HEK293 (cell line): ENCODE measurements around the gene COX10.
A peak's percentile ranks its signal among the peaks of the same experiment; 100 is the strongest.

Source experiments
- CTCF ChIA-PET: fragments of 350-600 bp; formaldehyde crosslinking; extraction: SDS; loops from one replicate; lab custom pipeline; 2021; ENCODE audit warnings: antibody characterized with exemption; lab: Yijun Ruan, JAX
- POLR2A ChIA-PET: fragments of 300-600 bp; formaldehyde crosslinking; extraction: SDS; loops from one replicate; lab custom pipeline; 2020; ENCODE audit warnings: antibody characterized with exemption, inconsistent platforms; lab: Yijun Ruan, JAX
- H3K27ac ChIP-seq: fragments of 200-500 bp; sonication (Bioruptor generic); 2 replicates; pipeline ENCODE4 v1.5.1; 2014; ENCODE audit warnings: low read depth, low read length, control low read depth, inconsistent platforms; ENCODE audit errors: extremely low read depth
- H3K36me3 ChIP-seq, 2 experiments: fragments of 200-500 bp in 1 of 2; sonication (Bioruptor generic) in 1 of 2; 1 replicate in 1 of 2; 2 replicates in 1 of 2; pipeline ENCODE4 v1.5.1; 2014 to 2017; ENCODE audit warnings: inconsistent platforms in 2 of 2, low read length in 2 of 2; ENCODE audit not compliant: control insufficient read depth in 2 of 2, insufficient read depth in 1 of 2
- H3K4me1 ChIP-seq: fragments of 200-500 bp; sonication (Bioruptor generic); 2 replicates; pipeline ENCODE4 v1.5.1; 2014; ENCODE audit warnings: mild to moderate bottlenecking, low read length, inconsistent platforms; ENCODE audit not compliant: control insufficient read depth, insufficient read depth
- H3K4me3 ChIP-seq: 2 replicates; pipeline ENCODE4 v1.5.1; 2011; ENCODE audit warnings: low read depth, mild to moderate bottlenecking, control low read depth, low read length, moderate library complexity
- H3K9me3 ChIP-seq: fragments of 200-500 bp; sonication (Bioruptor generic); 2 replicates; pipeline ENCODE4 v1.5.1; 2014; ENCODE audit warnings: low read depth, low read length, inconsistent platforms; ENCODE audit not compliant: control insufficient read depth, insufficient read depth
- ATF2 ChIP-seq: fragments of 450-650 bp; formaldehyde crosslinking; IDR thresholded peaks from 2 replicates; pipeline ENCODE4 v1.5.1; 2016; ENCODE audit warnings: missing biosample characterization, missing genetic modification characterization, low read depth
- EGR2 ChIP-seq: fragments of 450-650 bp; formaldehyde crosslinking; IDR thresholded peaks from 2 replicates; pipeline ENCODE4 v1.5.1; 2016; ENCODE audit warnings: low read depth, missing biosample characterization, missing genetic modification characterization
- ELK4 ChIP-seq: IDR thresholded peaks from 2 replicates; pipeline ENCODE4 v1.6.1; 2011; ENCODE audit warnings: mild to moderate bottlenecking, low read depth, low read length, borderline replicate concordance
- GFI1B ChIP-seq: fragments of 450-650 bp; formaldehyde crosslinking; IDR thresholded peaks from 2 replicates; pipeline ENCODE4 v1.5.1; 2016; ENCODE audit warnings: missing biosample characterization, missing genetic modification characterization
- PRDM2 ChIP-seq: fragments of 450-650 bp; formaldehyde crosslinking; IDR thresholded peaks from 2 replicates; pipeline ENCODE4 v1.5.1; 2016; ENCODE audit warnings: missing biosample characterization, missing genetic modification characterization, borderline replicate concordance
- PRDM6 ChIP-seq: fragments of 450-650 bp; formaldehyde crosslinking; IDR thresholded peaks from 2 replicates; pipeline ENCODE4 v1.5.1; 2017; ENCODE audit warnings: missing biosample characterization, missing genetic modification characterization
- YY2 ChIP-seq: fragments of 450-650 bp; formaldehyde crosslinking; IDR thresholded peaks from 2 replicates; pipeline ENCODE4 v1.5.1; 2016; ENCODE audit warnings: missing biosample characterization, missing genetic modification characterization
- ZFHX2 ChIP-seq: fragments of 450-650 bp; formaldehyde crosslinking; conservative IDR thresholded peaks from 2 replicates; pipeline ENCODE4 v1.5.1; 2016; ENCODE audit warnings: missing biosample characterization, missing genetic modification characterization
- ZFP41 ChIP-seq: fragments of 450-650 bp; formaldehyde crosslinking; IDR thresholded peaks from 2 replicates; pipeline ENCODE4 v1.5.1; 2016; ENCODE audit warnings: missing biosample characterization, missing genetic modification characterization, borderline replicate concordance
- ZNF16 ChIP-seq: fragments of 450-650 bp; formaldehyde crosslinking; IDR thresholded peaks from 2 replicates; pipeline ENCODE4 v1.5.1; 2016; ENCODE audit warnings: low read depth, missing biosample characterization, missing genetic modification characterization
- ZNF202 ChIP-seq: fragments of 450-650 bp; formaldehyde crosslinking; IDR thresholded peaks from 2 replicates; pipeline ENCODE4 v1.5.1; 2016; ENCODE audit warnings: missing biosample characterization, missing genetic modification characterization, borderline replicate concordance
- ZNF214 ChIP-seq: fragments of 450-650 bp; formaldehyde crosslinking; IDR thresholded peaks from 2 replicates; pipeline ENCODE4 v1.5.1; 2017; ENCODE audit warnings: missing biosample characterization, mild to moderate bottlenecking, missing genetic modification characterization, borderline replicate concordance
- ZNF23 ChIP-seq: fragments of 450-650 bp; formaldehyde crosslinking; IDR thresholded peaks from 2 replicates; pipeline ENCODE4 v1.5.1; 2016; ENCODE audit warnings: missing biosample characterization, missing genetic modification characterization, borderline replicate concordance
- ZNF423 ChIP-seq: fragments of 450-650 bp; formaldehyde crosslinking; IDR thresholded peaks from 2 replicates; pipeline ENCODE4 v1.5.1; 2016; ENCODE audit warnings: missing biosample characterization, missing genetic modification characterization
- ZNF510 ChIP-seq: fragments of 450-650 bp; formaldehyde crosslinking; IDR thresholded peaks from 2 replicates; pipeline ENCODE4 v1.5.1; 2018; ENCODE audit warnings: mild to moderate bottlenecking, missing genetic modification characterization, missing biosample characterization; ENCODE audit not compliant: insufficient replicate concordance
- ZNF521 ChIP-seq: fragments of 450-650 bp; formaldehyde crosslinking; IDR thresholded peaks from 2 replicates; pipeline ENCODE4 v1.5.1; 2017; ENCODE audit warnings: missing biosample characterization, mild to moderate bottlenecking, missing genetic modification characterization
- ZNF549 ChIP-seq: fragments of 450-650 bp; IDR thresholded peaks from 2 replicates; pipeline ENCODE4 v1.5.1; 2018; ENCODE audit warnings: missing biosample characterization, missing genetic modification characterization, mild to moderate bottlenecking, inconsistent platforms, moderate library complexity
- ZNF624 ChIP-seq: fragments of 450-650 bp; formaldehyde crosslinking; IDR thresholded peaks from 2 replicates; pipeline ENCODE4 v1.5.1; 2017; ENCODE audit warnings: missing biosample characterization, missing genetic modification characterization
- ZNF670 ChIP-seq: fragments of 450-650 bp; formaldehyde crosslinking; IDR thresholded peaks from 2 replicates; pipeline ENCODE4 v1.5.1; 2016; ENCODE audit warnings: missing biosample characterization, missing genetic modification characterization, low read depth
- ZNF791 ChIP-seq: fragments of 450-650 bp; formaldehyde crosslinking; IDR thresholded peaks from 2 replicates; pipeline ENCODE4 v1.5.1; 2016; ENCODE audit warnings: missing biosample characterization, missing genetic modification characterization
- ZSCAN18 ChIP-seq: fragments of 450-650 bp; formaldehyde crosslinking; IDR thresholded peaks from 2 replicates; pipeline ENCODE4 v1.5.1; 2016; ENCODE audit warnings: missing biosample characterization, missing genetic modification characterization

The COX10 gene

GRCh38 chr17:14201021-14201987 is 132.0 kb downstream of the COX10 start:
- H3K27ac ChIP-seq = no peak overlapping the region
- POLR2A ChIA-PET = no interaction called here
- CTCF ChIA-PET = no interaction called here
- TF ChIP-seq ZFHX2 (tag by site-specific recombination) (peak; percentile 89), ZNF16 (tag by site-specific recombination) (no peak), EGR2 (peak; percentile 86), GFI1B (tag by site-specific recombination) (0 out of 2 replicates have a peak, but pooled peaks have one; percentile 44), ZNF23 (tag by site-specific recombination) (no peak), ZNF214 (tag by site-specific recombination) (no peak), PRDM2 (no peak), ZNF202 (tag by site-specific recombination) (no peak), ZNF791 (tag by site-specific recombination) (no peak), PRDM6 (tag by site-specific recombination) (peak; percentile 50; the same call in 1 of the 2 replicates), YY2 (tag by site-specific recombination) (no peak), ZNF549 (tag by site-specific recombination) (no peak), ZSCAN18 (tag by site-specific recombination) (no peak), ATF2 (tag by site-specific recombination) (no peak), ZFP41 (no peak), ZNF423 (no peak), ZNF624 (tag by site-specific recombination) (no peak), ZNF521 (tag by site-specific recombination) (no peak), ELK4 (no peak), ZNF670 (no peak), ZNF510 (tag by site-specific recombination) (no peak)

More at GRCh38 chr17:14201021-14201987, 132.0 kb downstream of the COX10 start:
- H3K4me1 ChIP-seq = peaks cover 10% of the 10 kb centered on the region
- no peaks in the 10 kb centered on the region for H3K36me3 ChIP-seq
- no peak overlapping the region for H3K4me3 ChIP-seq
- no peaks in the 10 kb centered on the region for H3K9me3 ChIP-seq
